ENCODE results near the gene ARHGEF7.

Gene ARHGEF7

DNA sequence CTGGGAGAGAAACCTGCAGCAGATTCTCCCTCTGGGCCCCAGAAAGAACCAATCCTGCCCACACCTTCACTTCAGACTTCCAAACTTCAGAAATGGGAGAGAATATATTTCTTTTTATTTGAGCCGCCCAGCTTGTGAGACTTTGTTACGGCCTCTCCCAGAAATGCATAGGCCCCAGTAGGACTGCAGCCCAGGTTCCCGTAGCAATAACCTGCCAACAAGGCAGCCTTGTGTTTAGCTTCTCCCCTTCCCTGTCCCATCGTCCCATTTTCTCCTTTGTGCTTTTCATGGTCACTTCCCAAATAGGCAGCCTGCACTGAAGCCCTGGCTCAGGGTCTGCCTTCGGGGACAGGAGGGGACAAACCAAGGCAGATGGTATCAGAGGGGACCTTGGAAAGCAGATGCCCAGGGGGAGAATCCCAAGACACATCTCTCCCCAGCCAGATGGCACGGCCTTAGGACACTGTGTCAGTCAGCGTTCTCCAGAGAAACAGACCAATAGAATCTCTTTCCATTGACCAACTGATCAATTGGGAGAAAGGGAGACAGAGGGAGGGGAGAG, 3.7 kb upstream of the ARHGEF7 start:
- no peak for DNase-seq (ENCODE audit: low read depth in 1 of 2, low spot score in 1 of 2)

- DNase-seq (ENCODE audit: low read depth in 1 of 2, low spot score in 1 of 2): no peak
Observed at GRCh38 chr13:111112196-111112595, 2.9 kb upstream of the ARHGEF7 start.

DNA sequence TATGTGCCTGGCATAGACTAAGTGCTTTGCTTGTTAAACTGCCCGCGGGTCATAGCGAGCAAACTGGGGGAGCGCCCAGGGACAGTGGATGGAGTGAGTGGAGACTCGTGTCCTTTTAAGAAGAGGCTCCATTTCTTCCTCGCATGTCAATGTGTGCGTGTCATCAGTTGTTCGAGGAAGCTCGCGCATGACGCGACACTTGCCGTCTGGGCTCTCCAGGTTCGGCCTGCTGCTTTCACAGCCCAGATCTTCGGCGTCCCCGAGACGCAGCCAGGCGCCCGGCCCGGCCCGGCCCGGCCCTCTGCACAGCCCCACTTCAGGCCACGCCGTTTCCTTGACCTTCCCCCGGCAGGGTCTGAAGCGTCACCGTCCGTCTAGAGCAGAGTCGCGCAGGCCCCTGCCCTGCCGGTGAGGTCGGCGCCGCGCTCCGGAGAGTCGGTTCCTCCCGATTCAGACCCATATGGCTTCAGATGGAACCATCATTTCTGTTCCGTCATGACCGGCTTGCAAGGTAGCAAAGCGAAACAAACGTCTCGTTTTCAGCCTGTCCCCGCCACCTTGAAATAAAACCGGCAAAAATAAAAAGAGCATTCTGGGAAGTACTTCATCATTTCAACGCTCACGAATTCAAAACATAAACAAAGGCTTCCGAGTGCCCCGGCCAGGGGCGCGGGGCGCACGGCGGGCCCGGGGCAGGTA, 599 bp upstream of the ARHGEF7 start:
- DNase-seq (ENCODE audit: low read depth in 1 of 2, low spot score in 1 of 2): no peak

DNA sequence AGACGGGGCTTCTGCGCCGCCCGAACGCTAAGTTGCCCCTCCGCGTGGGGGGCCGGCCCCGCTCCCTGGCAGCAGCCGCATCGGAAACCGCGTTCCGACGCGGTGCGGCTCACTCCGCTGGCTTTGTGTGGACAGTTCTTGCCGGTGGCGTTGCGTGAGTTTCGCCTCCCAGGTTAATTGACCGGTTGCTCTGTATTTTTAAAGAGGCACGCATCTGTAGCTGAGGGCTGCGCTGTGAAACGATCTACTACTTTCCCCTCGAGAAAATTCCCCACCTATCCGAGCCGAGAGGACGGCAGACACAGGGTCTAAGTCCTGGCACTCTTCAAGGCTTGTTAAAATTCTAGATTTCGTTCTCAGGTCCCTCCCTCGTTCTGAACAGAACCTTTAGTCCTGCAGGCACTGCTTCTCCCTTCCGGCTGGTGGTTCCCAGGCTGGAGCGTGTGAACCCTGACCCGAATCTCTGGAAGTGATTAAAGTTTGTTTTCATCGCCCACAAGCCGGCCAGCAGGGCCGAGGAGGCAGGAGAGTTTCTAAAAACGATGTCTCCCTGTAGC, 933 bp downstream of the ARHGEF7 start:
- DNase-seq (ENCODE audit: low read depth in 1 of 2, low spot score in 1 of 2): no peak

GRCh38 chr13:111116856-111117255, 1.7 kb downstream of the ARHGEF7 start:
- DNase-seq (ENCODE audit: low read depth in 1 of 2, low spot score in 1 of 2): no peak

DNA sequence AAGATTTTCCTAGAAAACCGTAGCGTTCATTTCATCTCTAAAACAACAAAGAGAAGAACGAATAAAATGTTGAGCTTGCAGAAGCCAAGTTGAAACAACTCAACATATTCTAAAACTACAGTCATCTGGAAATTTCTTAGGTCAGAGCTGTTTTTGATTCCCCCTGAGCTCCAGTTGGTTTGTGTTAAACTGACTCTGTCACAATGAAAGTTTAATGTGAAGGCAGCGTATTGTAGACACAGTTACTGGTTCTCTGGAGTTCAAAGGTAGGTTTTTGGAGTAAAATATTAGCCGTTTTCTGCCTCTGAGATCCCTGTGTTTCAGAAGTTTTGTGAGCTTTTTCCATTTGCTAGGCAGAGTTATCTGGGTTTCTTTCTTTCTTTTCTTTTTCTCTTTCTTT, 2.2 kb downstream of the ARHGEF7 start:
- no peak for DNase-seq (ENCODE audit: low read depth in 1 of 2, low spot score in 1 of 2)

DNA sequence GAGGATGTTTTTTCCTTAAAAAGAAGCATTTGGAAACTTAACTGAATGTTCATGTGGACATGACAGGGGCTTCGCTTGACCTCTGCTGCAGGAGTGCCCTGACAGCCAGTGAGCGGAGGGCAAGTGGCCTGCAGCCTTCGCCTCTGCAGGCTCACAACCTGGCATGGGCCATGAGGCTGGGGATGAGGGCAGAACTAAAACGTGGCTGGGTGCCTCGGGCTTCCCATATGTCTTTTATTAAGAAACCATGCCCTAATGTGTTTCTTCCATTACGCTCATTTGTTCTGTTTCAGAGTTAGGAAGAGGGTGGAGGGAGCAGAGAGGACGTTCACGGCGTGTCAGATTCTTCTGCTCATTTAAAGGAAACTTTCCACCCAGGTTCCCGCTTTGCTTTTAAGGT, 2.9 kb downstream of the ARHGEF7 start:
- no peak for DNase-seq (ENCODE audit: low read depth in 1 of 2, low spot score in 1 of 2)

GRCh38 chr13:111118898-111119607, 3.9 kb downstream of the ARHGEF7 start:
- DNase-seq (ENCODE audit: low read depth in 1 of 2, low spot score in 1 of 2): no peak

DNA sequence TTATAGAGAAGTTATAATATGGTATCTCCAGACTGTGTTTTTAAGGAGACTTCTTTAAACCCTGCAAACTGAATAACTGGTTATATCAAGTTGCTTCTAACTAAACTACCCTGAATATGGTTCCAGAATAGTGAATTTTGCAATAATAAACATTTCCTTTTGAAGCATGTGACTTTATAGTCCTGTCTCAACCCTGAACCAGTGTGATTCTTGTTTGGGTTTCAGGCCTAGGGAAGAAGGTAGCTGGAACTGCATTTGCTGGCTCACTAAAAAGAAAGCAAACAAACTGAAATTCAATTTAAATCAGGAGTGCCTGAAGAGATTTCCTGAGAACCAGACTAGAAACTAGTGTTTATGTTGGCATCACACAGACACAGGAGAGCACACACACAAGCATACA, 4.9 kb downstream of the ARHGEF7 start:
- DNase-seq (ENCODE audit: low read depth in 1 of 2, low spot score in 1 of 2): no peak

DNA sequence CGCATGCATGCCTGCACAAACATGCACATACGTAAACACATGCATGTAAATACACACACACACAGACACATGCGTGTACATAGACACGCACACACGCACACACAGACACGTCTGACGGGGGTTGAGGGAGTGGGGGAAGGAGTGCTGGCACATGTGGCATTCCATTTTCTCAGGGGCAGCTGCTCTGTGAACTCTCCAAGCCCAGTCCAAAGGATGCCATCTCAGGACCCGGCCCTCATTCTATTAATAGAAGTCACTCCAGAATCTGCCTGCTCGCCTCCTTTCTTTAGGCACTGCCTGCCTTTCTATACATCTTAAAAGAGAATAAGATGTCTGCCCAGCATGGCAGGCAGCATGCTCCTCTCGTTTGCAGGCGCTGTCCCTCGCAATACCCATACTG, 5.3 kb downstream of the ARHGEF7 start:
- DNase-seq (ENCODE audit: low read depth in 1 of 2, low spot score in 1 of 2): no peak

GRCh38 chr13:111120913-111121312, 5.8 kb downstream of the ARHGEF7 start:
- no peak for DNase-seq (ENCODE audit: low read depth in 1 of 2, low spot score in 1 of 2)

GRCh38 chr13:111121506-111121905, 6.4 kb downstream of the ARHGEF7 start:
- DNase-seq (ENCODE audit: low read depth in 1 of 2, low spot score in 1 of 2): no peak

GRCh38 chr13:111122056-111122455, 6.9 kb downstream of the ARHGEF7 start:
- no peak for DNase-seq (ENCODE audit: low read depth in 1 of 2, low spot score in 1 of 2)

GRCh38 chr13:111122631-111123030, 7.5 kb downstream of the ARHGEF7 start:
- DNase-seq (ENCODE audit: low read depth in 1 of 2, low spot score in 1 of 2): no peak

GRCh38 chr13:111123221-111123620, 8.1 kb downstream of the ARHGEF7 start:
- no peak for DNase-seq (ENCODE audit: low read depth in 1 of 2, low spot score in 1 of 2)

- no peak for DNase-seq (ENCODE audit: low read depth in 1 of 2, low spot score in 1 of 2)
Observed at GRCh38 chr13:111123649-111124048, 8.5 kb downstream of the ARHGEF7 start.

GRCh38 chr13:111126509-111126908, 11.4 kb downstream of the ARHGEF7 start:
- DNase-seq (ENCODE audit: low read depth in 1 of 2, low spot score in 1 of 2): no peak

DNA sequence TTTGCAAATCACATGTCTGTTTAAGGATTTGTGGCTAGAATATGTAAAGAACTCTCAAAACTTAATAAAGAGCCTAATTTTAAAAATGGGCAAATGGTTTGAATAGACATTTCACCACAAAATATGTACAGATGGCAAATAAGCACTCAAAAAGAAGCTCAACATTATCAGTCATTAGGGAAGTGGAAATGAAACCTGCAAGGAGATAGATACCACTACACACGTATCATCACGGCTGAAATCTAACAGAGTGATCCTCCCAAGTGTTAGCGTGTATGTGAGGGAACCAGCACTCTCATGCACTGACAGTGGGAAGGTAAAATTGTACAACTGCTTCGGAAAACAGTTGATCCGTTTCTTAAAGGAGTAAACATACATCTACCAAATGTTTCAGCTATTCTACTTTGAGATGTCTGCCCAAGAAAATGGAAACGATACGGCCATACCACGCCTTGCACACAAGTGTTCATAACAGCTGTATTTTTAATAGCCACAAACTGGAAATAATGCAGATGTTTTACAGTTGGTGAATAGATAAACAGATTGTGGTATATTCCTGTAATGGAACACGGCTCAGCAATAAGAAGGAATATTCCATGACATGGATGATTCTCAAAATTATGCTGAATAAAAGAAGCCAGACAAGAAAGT, 14.5 kb downstream of the ARHGEF7 start:
- no peak for DNase-seq (ENCODE audit: low read depth in 1 of 2, low spot score in 1 of 2)

DNA sequence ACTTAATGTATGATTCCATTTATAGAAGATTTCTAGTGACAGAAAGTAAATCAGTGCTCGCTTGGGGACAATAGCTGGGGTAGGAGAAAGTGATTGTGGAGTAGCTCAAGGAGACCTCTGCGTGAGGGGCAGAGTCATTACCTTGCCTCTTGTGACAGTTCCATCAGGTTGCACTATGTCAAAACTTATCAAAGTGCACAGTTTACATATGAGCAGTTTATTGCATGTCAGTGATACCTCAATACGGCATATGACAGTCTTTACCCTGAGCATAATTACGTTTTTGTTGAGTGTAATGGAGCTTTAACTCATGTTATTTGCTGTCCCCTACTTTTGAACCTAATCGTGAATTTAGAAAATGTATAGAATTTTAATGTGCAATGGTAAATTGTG, 15.0 kb downstream of the ARHGEF7 start:
- no peak for DNase-seq (ENCODE audit: low read depth in 1 of 2, low spot score in 1 of 2)

DNA sequence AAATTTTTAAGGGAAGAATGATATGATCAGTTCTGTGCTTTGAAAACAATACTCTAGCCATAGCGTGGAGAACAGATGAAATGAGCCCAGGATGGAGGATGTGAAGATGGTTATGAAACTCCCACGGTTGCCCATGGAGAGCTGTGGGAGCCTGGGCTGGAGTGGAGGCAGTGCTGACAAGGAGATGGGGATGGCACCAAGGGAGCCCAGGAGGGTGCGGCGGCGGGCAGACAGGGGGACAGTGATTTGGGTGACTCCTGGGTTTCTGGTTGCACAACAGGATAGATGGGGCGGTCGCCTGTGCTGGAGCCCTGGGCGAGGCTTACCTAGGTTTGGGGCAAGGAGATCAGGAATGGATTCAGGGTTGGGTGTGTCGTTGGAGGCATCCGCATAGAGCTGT, 15.9 kb downstream of the ARHGEF7 start:
- DNase-seq (ENCODE audit: low read depth in 1 of 2, low spot score in 1 of 2): no peak

DNA sequence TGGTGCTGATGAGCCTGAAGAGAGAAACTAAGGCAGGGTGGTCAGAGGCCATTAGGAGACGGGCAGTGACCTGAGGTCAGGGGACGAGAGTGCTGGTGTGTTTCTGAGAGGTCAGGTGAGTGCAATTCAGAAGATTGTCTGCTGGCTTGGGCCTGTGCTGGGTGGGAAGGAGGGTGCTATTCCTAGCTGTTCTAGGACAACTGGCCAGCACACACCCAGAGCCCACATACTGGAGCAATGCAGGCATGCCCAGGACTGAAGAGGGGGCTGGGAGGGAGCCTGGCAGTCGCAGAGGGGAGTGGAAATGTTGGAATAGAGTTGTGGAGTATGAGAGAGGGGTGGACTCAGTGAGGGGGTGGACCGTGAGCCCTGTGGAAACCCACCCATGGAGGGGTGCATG, 16.5 kb downstream of the ARHGEF7 start:
- DNase-seq (ENCODE audit: low read depth in 1 of 2, low spot score in 1 of 2): no peak

GRCh38 chr13:111132948-111133347, 17.8 kb downstream of the ARHGEF7 start:
- DNase-seq (ENCODE audit: low read depth in 1 of 2, low spot score in 1 of 2): no peak

Measured in activated T-helper 1 cell treated with anti-CD3 and anti-CD28 coated beads, Interleukin-2, amount 50 U/mL, for 16 hours (primary cell).